HepG2 (cell line): ENCODE measurements around the gene ANTXR1. TPM values are rescaled to one million over a fixed set of nuclear protein-coding genes. Genes with fewer than 3 reads are reported as not detected.

Experiments used
- ADNP ChIP-seq: sonication (generic); formaldehyde crosslinking; IDR thresholded peaks from 2 replicates; pipeline ENCODE4 v1.4.0; 2020; ENCODE audit warnings: missing genetic modification reagents
- ATF1 ChIP-seq: IDR thresholded peaks from 2 replicates; pipeline ENCODE4 v1.6.1; 2016; ENCODE audit warnings: mild to moderate bottlenecking, control low read depth
- EP300 ChIP-seq, 3 experiments: sonication (generic) in 1 of 3; formaldehyde crosslinking in 1 of 3; IDR thresholded peaks; 2 replicates each; pipeline versions ENCODE4 v1.5.1 to v1.6.1; 2011 to 2020; ENCODE audit warnings: low read depth in 2 of 3, low read length in 2 of 3, borderline replicate concordance in 1 of 3, improper control_type of control experiment in 1 of 3, mild to moderate bottlenecking in 1 of 3, missing genetic modification reagents in 1 of 3, moderate library complexity in 1 of 3
- FOXK2 ChIP-seq: fragments of 450-650 bp; IDR thresholded peaks from 2 replicates; pipeline ENCODE4 v1.6.1; 2016
- GATAD2A ChIP-seq: IDR thresholded peaks from 2 replicates; pipeline ENCODE4 v1.6.1; 2016
- MXI1 ChIP-seq: IDR thresholded peaks from 3 replicates; pipeline ENCODE4 v1.6.1; 2012; ENCODE audit warnings: low read depth, low read length, inconsistent platforms, borderline replicate concordance
- NAIF1 ChIP-seq: sonication (generic); formaldehyde crosslinking; IDR thresholded peaks from 2 replicates; pipeline ENCODE4 v1.5.0; 2020; ENCODE audit warnings: mild to moderate bottlenecking, missing genetic modification reagents, borderline replicate concordance
- PHF20 ChIP-seq: sonication (generic); formaldehyde crosslinking; IDR thresholded peaks from 2 replicates; pipeline ENCODE4 v1.5.0; 2020; ENCODE audit warnings: mild to moderate bottlenecking, missing genetic modification reagents
- RAD51 ChIP-seq: fragments of 450-650 bp; IDR thresholded peaks from 2 replicates; pipeline ENCODE4 v1.6.1; 2016; ENCODE audit warnings: borderline replicate concordance
- SP1 ChIP-seq, 2 experiments: fragments of 450-650 bp in 1 of 2; sonication (generic) in 1 of 2; formaldehyde crosslinking in 1 of 2; IDR thresholded peaks; 2 replicates each; pipeline versions ENCODE4 v1.4.0 to v1.6.1; 2016 to 2020; ENCODE audit warnings: missing genetic modification reagents in 1 of 2
- SUZ12 ChIP-seq: fragments of 150-350 bp; IDR thresholded peaks from 2 replicates; pipeline ENCODE4 v1.6.1; 2014; ENCODE audit warnings: low read depth, low read length
- TRAFD1 ChIP-seq: sonication (generic); formaldehyde crosslinking; IDR thresholded peaks from 2 replicates; pipeline ENCODE4 v1.5.1; 2020; ENCODE audit warnings: missing genetic modification reagents, mild to moderate bottlenecking, borderline replicate concordance
- ZFP36L2 ChIP-seq: sonication (generic); formaldehyde crosslinking; IDR thresholded peaks from 2 replicates; pipeline ENCODE4 v1.4.0; 2020; ENCODE audit warnings: missing genetic modification reagents
- ZNF652 ChIP-seq: IDR thresholded peaks from 2 replicates; pipeline ENCODE4 v1.6.1; 2016; ENCODE audit warnings: low read depth, borderline replicate concordance
- polyA plus RNA-seq, 8 experiments: library from polyadenylated mRNA; depleted of rRNA in 3 of 8; stranded (reverse) in 7 of 8; unstranded in 1 of 8; fragments of >200 nt; fragmentation: Illumina TruSeq in 4 of 8; extraction: Trizol in 4 of 8; gene quantifications; 2 replicates each; pipeline versions ENCODE4 v1.2.1 to v1.2.3, GENCODE V29; 2011 to 2016; ENCODE audit warnings: low read depth in 4 of 8, missing spikeins in 1 of 8, mixed read lengths in 1 of 8; ENCODE audit not compliant: insufficient read depth in 1 of 8
- total RNA-seq, 5 experiments: library from RNA; depleted of rRNA; stranded (reverse); fragments of >200 nt; fragmentation: Illumina TruSeq; extraction: Trizol; gene quantifications; 2 replicates each; pipeline ENCODE4 v1.2.3, GENCODE V29; 2016; ENCODE audit warnings: low read depth in 1 of 5
- TF ChIP-seq, protein P1 (sequence below): sonication (generic); formaldehyde crosslinking; IDR thresholded peaks from 2 replicates; pipeline ENCODE4 v1.5.1; 2020; ENCODE audit warnings: mild to moderate bottlenecking, missing genetic modification reagents, borderline replicate concordance
- TF ChIP-seq, protein P2 (sequence below): sonication (generic); formaldehyde crosslinking; IDR thresholded peaks from 2 replicates; pipeline ENCODE4 v1.4.0; 2020; ENCODE audit warnings: missing genetic modification reagents
- TF ChIP-seq, protein P3 (sequence below): IDR thresholded peaks from 2 replicates; pipeline ENCODE4 v1.6.1; 2012; ENCODE audit warnings: low read depth, low read length, improper control_type of control experiment

The ANTXR1 gene
- total and polyA plus RNA-seq, 2 of the 13 experiments (the other 11 are each of a cell fraction or from before 2014, with no cell fraction given): 4.5 to 12.7 TPM

- TF ChIP-seq, protein P1, sequence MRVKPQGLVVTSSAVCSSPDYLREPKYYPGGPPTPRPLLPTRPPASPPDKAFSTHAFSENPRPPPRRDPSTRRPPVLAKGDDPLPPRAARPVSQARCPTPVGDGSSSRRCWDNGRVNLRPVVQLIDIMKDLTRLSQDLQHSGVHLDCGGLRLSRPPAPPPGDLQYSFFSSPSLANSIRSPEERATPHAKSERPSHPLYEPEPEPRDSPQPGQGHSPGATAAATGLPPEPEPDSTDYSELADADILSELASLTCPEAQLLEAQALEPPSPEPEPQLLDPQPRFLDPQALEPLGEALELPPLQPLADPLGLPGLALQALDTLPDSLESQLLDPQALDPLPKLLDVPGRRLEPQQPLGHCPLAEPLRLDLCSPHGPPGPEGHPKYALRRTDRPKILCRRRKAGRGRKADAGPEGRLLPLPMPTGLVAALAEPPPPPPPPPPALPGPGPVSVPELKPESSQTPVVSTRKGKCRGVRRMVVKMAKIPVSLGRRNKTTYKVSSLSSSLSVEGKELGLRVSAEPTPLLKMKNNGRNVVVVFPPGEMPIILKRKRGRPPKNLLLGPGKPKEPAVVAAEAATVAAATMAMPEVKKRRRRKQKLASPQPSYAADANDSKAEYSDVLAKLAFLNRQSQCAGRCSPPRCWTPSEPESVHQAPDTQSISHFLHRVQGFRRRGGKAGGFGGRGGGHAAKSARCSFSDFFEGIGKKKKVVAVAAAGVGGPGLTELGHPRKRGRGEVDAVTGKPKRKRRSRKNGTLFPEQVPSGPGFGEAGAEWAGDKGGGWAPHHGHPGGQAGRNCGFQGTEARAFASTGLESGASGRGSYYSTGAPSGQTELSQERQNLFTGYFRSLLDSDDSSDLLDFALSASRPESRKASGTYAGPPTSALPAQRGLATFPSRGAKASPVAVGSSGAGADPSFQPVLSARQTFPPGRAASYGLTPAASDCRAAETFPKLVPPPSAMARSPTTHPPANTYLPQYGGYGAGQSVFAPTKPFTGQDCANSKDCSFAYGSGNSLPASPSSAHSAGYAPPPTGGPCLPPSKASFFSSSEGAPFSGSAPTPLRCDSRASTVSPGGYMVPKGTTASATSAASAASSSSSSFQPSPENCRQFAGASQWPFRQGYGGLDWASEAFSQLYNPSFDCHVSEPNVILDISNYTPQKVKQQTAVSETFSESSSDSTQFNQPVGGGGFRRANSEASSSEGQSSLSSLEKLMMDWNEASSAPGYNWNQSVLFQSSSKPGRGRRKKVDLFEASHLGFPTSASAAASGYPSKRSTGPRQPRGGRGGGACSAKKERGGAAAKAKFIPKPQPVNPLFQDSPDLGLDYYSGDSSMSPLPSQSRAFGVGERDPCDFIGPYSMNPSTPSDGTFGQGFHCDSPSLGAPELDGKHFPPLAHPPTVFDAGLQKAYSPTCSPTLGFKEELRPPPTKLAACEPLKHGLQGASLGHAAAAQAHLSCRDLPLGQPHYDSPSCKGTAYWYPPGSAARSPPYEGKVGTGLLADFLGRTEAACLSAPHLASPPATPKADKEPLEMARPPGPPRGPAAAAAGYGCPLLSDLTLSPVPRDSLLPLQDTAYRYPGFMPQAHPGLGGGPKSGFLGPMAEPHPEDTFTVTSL: peak; percentile 77; the same call in 1 of the 2 replicates
- TF ChIP-seq, protein P2, sequence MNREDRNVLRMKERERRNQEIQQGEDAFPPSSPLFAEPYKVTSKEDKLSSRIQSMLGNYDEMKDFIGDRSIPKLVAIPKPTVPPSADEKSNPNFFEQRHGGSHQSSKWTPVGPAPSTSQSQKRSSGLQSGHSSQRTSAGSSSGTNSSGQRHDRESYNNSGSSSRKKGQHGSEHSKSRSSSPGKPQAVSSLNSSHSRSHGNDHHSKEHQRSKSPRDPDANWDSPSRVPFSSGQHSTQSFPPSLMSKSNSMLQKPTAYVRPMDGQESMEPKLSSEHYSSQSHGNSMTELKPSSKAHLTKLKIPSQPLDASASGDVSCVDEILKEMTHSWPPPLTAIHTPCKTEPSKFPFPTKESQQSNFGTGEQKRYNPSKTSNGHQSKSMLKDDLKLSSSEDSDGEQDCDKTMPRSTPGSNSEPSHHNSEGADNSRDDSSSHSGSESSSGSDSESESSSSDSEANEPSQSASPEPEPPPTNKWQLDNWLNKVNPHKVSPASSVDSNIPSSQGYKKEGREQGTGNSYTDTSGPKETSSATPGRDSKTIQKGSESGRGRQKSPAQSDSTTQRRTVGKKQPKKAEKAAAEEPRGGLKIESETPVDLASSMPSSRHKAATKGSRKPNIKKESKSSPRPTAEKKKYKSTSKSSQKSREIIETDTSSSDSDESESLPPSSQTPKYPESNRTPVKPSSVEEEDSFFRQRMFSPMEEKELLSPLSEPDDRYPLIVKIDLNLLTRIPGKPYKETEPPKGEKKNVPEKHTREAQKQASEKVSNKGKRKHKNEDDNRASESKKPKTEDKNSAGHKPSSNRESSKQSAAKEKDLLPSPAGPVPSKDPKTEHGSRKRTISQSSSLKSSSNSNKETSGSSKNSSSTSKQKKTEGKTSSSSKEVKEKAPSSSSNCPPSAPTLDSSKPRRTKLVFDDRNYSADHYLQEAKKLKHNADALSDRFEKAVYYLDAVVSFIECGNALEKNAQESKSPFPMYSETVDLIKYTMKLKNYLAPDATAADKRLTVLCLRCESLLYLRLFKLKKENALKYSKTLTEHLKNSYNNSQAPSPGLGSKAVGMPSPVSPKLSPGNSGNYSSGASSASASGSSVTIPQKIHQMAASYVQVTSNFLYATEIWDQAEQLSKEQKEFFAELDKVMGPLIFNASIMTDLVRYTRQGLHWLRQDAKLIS: no peak
- no peak for TF ChIP-seq FOXK2
- TF ChIP-seq, protein P3, sequence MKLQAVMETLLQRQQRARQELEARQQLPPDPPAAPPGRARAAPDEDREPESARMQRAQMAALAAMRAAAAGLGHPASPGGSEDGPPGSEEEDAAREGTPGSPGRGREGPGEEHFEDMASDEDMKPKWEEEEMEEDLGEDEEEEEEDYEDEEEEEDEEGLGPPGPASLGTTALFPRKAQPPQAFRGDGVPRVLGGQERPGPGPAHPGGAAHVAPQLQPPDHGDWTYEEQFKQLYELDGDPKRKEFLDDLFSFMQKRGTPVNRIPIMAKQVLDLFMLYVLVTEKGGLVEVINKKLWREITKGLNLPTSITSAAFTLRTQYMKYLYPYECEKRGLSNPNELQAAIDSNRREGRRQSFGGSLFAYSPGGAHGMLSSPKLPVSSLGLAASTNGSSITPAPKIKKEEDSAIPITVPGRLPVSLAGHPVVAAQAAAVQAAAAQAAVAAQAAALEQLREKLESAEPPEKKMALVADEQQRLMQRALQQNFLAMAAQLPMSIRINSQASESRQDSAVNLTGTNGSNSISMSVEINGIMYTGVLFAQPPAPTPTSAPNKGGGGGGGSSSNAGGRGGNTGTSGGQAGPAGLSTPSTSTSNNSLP: peak; percentile 75
- TF ChIP-seq SUZ12: no peak
- TF ChIP-seq MXI1: no peak
- no peak for TF ChIP-seq ADNP
- no peak for TF ChIP-seq RAD51
- TF ChIP-seq TRAFD1: no peak
- no peak for TF ChIP-seq ZNF652 (CRISPR knock-in tag)
- TF ChIP-seq GATAD2A: peak; percentile 85
- no peak for TF ChIP-seq ZFP36L2 (CRISPR knock-in tag)
- TF ChIP-seq PHF20 (CRISPR knock-in tag): no peak
- TF ChIP-seq NAIF1 (CRISPR knock-in tag): no peak
- TF ChIP-seq ATF1 (CRISPR knock-in tag): no peak
- no peak for TF ChIP-seq SP1 (IDR thresholded peaks at IDR 0.05)
- no peak for TF ChIP-seq SP1 (CRISPR knock-in tag; IDR thresholded peaks at IDR 0.05)
- peak in 1 of 2 experiments; percentile 55; a peak in 1 of 4 replicates for TF ChIP-seq EP300 (IDR thresholded peaks at IDR 0.05; ENCODE audit: low read depth in 2 of 2, low read length in 2 of 2)
- TF ChIP-seq EP300 (CRISPR knock-in tag; IDR thresholded peaks at IDR 0.05; ENCODE audit: borderline replicate concordance): no peak
Measured at GRCh38 chr2:69062307-69062962, 49.5 kb downstream of the ANTXR1 start (continued).
